Measurements from ENCODE around the gene TPSAB1. TPM values are rescaled to one million over a fixed set of nuclear protein-coding genes. Genes with fewer than 3 reads are reported as not detected.

The TPSAB1 gene
- total and polyA plus RNA-seq, 4 donors = 0.23 to 10.8 (median 1.2) TPM

DNA sequence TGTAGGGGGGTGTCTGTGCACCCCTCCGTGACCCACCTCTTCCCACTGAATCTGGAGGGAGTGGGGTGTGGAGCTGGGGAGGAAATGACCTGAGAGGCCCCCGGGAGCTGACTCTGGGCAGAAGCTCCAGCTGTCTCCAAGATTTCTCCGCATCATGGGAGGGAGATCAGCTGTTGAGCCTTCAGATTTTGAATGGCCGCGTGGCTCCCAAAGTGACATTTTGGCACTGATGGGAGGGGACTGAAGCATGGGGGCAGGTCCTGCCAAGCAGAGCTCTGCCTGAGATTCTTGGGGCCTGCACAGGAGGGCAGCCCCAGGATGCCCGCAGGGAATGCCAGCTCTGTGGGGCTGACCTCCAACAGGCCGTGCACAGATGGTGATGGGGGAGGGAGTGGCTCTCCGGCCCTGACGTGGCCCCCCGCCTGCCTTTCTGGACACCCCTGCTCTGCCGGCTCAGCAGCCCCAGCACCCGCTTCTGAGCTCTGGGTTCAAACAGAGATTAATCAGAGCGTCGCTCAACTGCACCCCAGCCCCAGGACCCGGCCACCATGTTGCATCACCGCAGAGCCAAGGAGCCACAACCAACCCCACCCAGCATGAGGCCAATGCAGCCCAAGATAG, 43.6 kb downstream of the TPSAB1 start:
- WGBS = 85% methylated on average over 16 of the region's 16 CpGs
- H3K27me3 ChIP-seq (ENCODE audit: control insufficient read depth in 4 of 4, insufficient read depth in 4 of 4, low read length in 3 of 4) = no peaks in the 10 kb centered on the region
- H3K4me1 ChIP-seq (ENCODE audit: control insufficient read depth in 4 of 4, insufficient read depth in 4 of 4, low read length in 3 of 4) = peaks cover 0 to 2% (median 0%) of the 10 kb centered on the region in 4 donors
- TF ChIP-seq, protein P1, sequence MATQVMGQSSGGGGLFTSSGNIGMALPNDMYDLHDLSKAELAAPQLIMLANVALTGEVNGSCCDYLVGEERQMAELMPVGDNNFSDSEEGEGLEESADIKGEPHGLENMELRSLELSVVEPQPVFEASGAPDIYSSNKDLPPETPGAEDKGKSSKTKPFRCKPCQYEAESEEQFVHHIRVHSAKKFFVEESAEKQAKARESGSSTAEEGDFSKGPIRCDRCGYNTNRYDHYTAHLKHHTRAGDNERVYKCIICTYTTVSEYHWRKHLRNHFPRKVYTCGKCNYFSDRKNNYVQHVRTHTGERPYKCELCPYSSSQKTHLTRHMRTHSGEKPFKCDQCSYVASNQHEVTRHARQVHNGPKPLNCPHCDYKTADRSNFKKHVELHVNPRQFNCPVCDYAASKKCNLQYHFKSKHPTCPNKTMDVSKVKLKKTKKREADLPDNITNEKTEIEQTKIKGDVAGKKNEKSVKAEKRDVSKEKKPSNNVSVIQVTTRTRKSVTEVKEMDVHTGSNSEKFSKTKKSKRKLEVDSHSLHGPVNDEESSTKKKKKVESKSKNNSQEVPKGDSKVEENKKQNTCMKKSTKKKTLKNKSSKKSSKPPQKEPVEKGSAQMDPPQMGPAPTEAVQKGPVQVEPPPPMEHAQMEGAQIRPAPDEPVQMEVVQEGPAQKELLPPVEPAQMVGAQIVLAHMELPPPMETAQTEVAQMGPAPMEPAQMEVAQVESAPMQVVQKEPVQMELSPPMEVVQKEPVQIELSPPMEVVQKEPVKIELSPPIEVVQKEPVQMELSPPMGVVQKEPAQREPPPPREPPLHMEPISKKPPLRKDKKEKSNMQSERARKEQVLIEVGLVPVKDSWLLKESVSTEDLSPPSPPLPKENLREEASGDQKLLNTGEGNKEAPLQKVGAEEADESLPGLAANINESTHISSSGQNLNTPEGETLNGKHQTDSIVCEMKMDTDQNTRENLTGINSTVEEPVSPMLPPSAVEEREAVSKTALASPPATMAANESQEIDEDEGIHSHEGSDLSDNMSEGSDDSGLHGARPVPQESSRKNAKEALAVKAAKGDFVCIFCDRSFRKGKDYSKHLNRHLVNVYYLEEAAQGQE (IDR thresholded peaks at IDR 0.05) = no peak
- no peak for TF ChIP-seq JUND (IDR thresholded peaks at IDR 0.05)
- TF ChIP-seq HNF4G (IDR thresholded peaks at IDR 0.05) = no peak
- TF ChIP-seq, protein P2, sequence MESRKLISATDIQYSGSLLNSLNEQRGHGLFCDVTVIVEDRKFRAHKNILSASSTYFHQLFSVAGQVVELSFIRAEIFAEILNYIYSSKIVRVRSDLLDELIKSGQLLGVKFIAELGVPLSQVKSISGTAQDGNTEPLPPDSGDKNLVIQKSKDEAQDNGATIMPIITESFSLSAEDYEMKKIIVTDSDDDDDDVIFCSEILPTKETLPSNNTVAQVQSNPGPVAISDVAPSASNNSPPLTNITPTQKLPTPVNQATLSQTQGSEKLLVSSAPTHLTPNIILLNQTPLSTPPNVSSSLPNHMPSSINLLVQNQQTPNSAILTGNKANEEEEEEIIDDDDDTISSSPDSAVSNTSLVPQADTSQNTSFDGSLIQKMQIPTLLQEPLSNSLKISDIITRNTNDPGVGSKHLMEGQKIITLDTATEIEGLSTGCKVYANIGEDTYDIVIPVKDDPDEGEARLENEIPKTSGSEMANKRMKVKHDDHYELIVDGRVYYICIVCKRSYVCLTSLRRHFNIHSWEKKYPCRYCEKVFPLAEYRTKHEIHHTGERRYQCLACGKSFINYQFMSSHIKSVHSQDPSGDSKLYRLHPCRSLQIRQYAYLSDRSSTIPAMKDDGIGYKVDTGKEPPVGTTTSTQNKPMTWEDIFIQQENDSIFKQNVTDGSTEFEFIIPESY (IDR thresholded peaks at IDR 0.05) = no peak
- no peak for TF ChIP-seq RAD21 (IDR thresholded peaks at IDR 0.05)
- TF ChIP-seq YY1 (IDR thresholded peaks at IDR 0.05) = no peak
- no peak for TF ChIP-seq EGR1 (IDR thresholded peaks at IDR 0.05; ENCODE audit: low read depth in 2 of 2)
- no peak for TF ChIP-seq SP1 (IDR thresholded peaks at IDR 0.05)
- TF ChIP-seq FOXA2 (IDR thresholded peaks at IDR 0.05) = no peak
- no peak for TF ChIP-seq FOXA1 (IDR thresholded peaks at IDR 0.05)
- TF ChIP-seq, protein P3, sequence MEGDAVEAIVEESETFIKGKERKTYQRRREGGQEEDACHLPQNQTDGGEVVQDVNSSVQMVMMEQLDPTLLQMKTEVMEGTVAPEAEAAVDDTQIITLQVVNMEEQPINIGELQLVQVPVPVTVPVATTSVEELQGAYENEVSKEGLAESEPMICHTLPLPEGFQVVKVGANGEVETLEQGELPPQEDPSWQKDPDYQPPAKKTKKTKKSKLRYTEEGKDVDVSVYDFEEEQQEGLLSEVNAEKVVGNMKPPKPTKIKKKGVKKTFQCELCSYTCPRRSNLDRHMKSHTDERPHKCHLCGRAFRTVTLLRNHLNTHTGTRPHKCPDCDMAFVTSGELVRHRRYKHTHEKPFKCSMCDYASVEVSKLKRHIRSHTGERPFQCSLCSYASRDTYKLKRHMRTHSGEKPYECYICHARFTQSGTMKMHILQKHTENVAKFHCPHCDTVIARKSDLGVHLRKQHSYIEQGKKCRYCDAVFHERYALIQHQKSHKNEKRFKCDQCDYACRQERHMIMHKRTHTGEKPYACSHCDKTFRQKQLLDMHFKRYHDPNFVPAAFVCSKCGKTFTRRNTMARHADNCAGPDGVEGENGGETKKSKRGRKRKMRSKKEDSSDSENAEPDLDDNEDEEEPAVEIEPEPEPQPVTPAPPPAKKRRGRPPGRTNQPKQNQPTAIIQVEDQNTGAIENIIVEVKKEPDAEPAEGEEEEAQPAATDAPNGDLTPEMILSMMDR (IDR thresholded peaks at IDR 0.05; ENCODE audit: low read depth, low read length, missing input control) = no peak
- no peak for TF ChIP-seq RXRA (IDR thresholded peaks at IDR 0.05)
- TF ChIP-seq, protein P4, sequence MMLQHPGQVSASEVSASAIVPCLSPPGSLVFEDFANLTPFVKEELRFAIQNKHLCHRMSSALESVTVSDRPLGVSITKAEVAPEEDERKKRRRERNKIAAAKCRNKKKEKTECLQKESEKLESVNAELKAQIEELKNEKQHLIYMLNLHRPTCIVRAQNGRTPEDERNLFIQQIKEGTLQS (IDR thresholded peaks at IDR 0.05) = no peak
- TF ChIP-seq, protein P5, sequence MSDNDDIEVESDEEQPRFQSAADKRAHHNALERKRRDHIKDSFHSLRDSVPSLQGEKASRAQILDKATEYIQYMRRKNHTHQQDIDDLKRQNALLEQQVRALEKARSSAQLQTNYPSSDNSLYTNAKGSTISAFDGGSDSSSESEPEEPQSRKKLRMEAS (IDR thresholded peaks at IDR 0.05) = no peak
- no peak for TF ChIP-seq TAF1 (conservative IDR thresholded peaks at IDR 0.05)
- no peak for TF ChIP-seq GABPA (IDR thresholded peaks at IDR 0.05 in 1 of 2, conservative IDR thresholded peaks at IDR 0.05 in 1 of 2)
- no peak for TF ChIP-seq HNF4A (conservative IDR thresholded peaks at IDR 0.05)
- no peak for TF ChIP-seq NR2F2 (IDR thresholded peaks at IDR 0.05)
- no peak overlapping the region for H3K4me3 ChIP-seq (ENCODE audit: low read depth in 1 of 3, low read length in 3 of 3)
- no peaks in the 10 kb centered on the region for H3K9me3 ChIP-seq (ENCODE audit: control insufficient read depth in 4 of 4, low read length in 3 of 4)
- no peak for DNase-seq (ENCODE audit: low spot score)
- H3K27ac ChIP-seq (ENCODE audit: low read depth in 1 of 2, low read length in 2 of 2) = no peak overlapping the region
- no peak overlapping the region for H3K9ac ChIP-seq (ENCODE audit: low read depth in 1 of 2, low read length in 2 of 2)
- H3K36me3 ChIP-seq (ENCODE audit: control insufficient read depth in 4 of 4, insufficient read depth in 3 of 4, low read depth in 1 of 4, low read length in 3 of 4) = no peaks in the 10 kb centered on the region
